ENCODE measurements around the gene TMEM47. TPM values are rescaled to one million over a fixed set of nuclear protein-coding genes. Genes with fewer than 3 reads are reported as not detected.

Gene TMEM47
- polyA plus RNA-seq, 1 donor (not counting 4 experiments of a cell fraction or from before 2014, with no cell fraction given), result 0.16 TPM

- peaks cover 16% of the 10 kb centered on the region for H3K27me3 ChIP-seq (ENCODE audit: control insufficient read depth, extremely low read depth, insufficient read depth, low read length)
- no peaks in the 10 kb centered on the region for H3K9me3 ChIP-seq (ENCODE audit: control insufficient read depth, low read depth, low read length)
- peak overlapping the region; percentile 66 for H3K4me2 ChIP-seq (ENCODE audit: control insufficient read depth, extremely low read depth, insufficient read depth, low read depth, low read length)
- FAIRE-seq (no peak), DNase-seq (ENCODE audit: low read depth, low spot score) (no peak)
- dilution Hi-C loops (cut with MboI; ENCODE audit: extremely low pct_ligation_motif_present, low sequenced_read_pairs), result no loop called here
- H3K9ac ChIP-seq (ENCODE audit: control insufficient read depth, extremely low read depth, insufficient read depth, low read length), result no peak overlapping the region
- no peaks in the 10 kb centered on the region for H3K36me3 ChIP-seq (ENCODE audit: control insufficient read depth in 2 of 2, extremely low read depth in 1 of 2, insufficient read depth in 2 of 2, low read length in 2 of 2)
- no peaks in the 10 kb centered on the region for H4K20me1 ChIP-seq (ENCODE audit: control insufficient read depth, extremely low read depth, insufficient read depth, low read length)
- H2AFZ ChIP-seq (ENCODE audit: control insufficient read depth, low read length), result no peak overlapping the region
- H3K9me1 ChIP-seq (ENCODE audit: control insufficient read depth, extremely low read depth, insufficient read depth, low read length), result no peaks in the 10 kb centered on the region
- TF ChIP-seq EZH2 (IDR thresholded peaks at IDR 0.05; ENCODE audit: low read length) (no peak), CTCF (optimal IDR thresholded peaks at IDR 0.05 in 1 of 3, IDR thresholded peaks at IDR 0.05 in 1 of 3, conservative IDR thresholded peaks at IDR 0.05 in 1 of 3; ENCODE audit: extremely low read depth in 1 of 3, insufficient read depth in 2 of 3, low read length in 3 of 3) (no peak)
- peak overlapping the region; percentile 19 to 38 (median 22) for H3K4me3 ChIP-seq (ENCODE audit: control insufficient read depth in 2 of 3, extremely low read depth in 1 of 3, insufficient read depth in 2 of 3, low read depth in 1 of 3, low read length in 3 of 3)
- H3K27ac ChIP-seq (ENCODE audit: control insufficient read depth, insufficient read depth, low read length), result no peak overlapping the region
- H3K4me1 ChIP-seq (ENCODE audit: control insufficient read depth, extremely low read depth, insufficient read depth, low read length), result no peaks in the 10 kb centered on the region
- H3K79me2 ChIP-seq (ENCODE audit: control insufficient read depth, insufficient read depth, low read length), result no peaks in the 10 kb centered on the region
Observed at GRCh38 chrX:34657726-34658070, 613 bp upstream of the TMEM47 start.

GRCh38 chrX:34656467-34656841 is 631 bp downstream of the TMEM47 start:
- H3K4me3 ChIP-seq (ENCODE audit: control insufficient read depth in 2 of 3, extremely low read depth in 1 of 3, insufficient read depth in 2 of 3, low read depth in 1 of 3, low read length in 3 of 3), result peak overlapping the region in 2 of 3 experiments; percentile 23 to 33
- no peaks in the 10 kb centered on the region for H3K9me1 ChIP-seq (ENCODE audit: control insufficient read depth, extremely low read depth, insufficient read depth, low read length)
- no peak overlapping the region for H2AFZ ChIP-seq (ENCODE audit: control insufficient read depth, low read length)
- H3K9ac ChIP-seq (ENCODE audit: control insufficient read depth, extremely low read depth, insufficient read depth, low read length), result no peak overlapping the region
- no peaks in the 10 kb centered on the region for H4K20me1 ChIP-seq (ENCODE audit: control insufficient read depth, extremely low read depth, insufficient read depth, low read length)
- H3K4me1 ChIP-seq (ENCODE audit: control insufficient read depth, extremely low read depth, insufficient read depth, low read length), result no peaks in the 10 kb centered on the region
- H3K4me2 ChIP-seq (ENCODE audit: control insufficient read depth, extremely low read depth, insufficient read depth, low read depth, low read length), result peak overlapping the region; percentile 27
- FAIRE-seq (no peak), DNase-seq (ENCODE audit: low read depth, low spot score) (no peak)
- TF ChIP-seq EZH2 (IDR thresholded peaks at IDR 0.05; ENCODE audit: low read length), result no peak
- TF ChIP-seq CTCF (optimal IDR thresholded peaks at IDR 0.05 in 1 of 3, IDR thresholded peaks at IDR 0.05 in 1 of 3, conservative IDR thresholded peaks at IDR 0.05 in 1 of 3; ENCODE audit: extremely low read depth in 1 of 3, insufficient read depth in 2 of 3, low read length in 3 of 3), result no peak
- H3K9me3 ChIP-seq (ENCODE audit: control insufficient read depth, low read depth, low read length), result no peaks in the 10 kb centered on the region
- no peak overlapping the region for H3K27ac ChIP-seq (ENCODE audit: control insufficient read depth, insufficient read depth, low read length)
- no peaks in the 10 kb centered on the region for H3K79me2 ChIP-seq (ENCODE audit: control insufficient read depth, insufficient read depth, low read length)
- dilution Hi-C loops (cut with MboI; ENCODE audit: extremely low pct_ligation_motif_present, low sequenced_read_pairs), result no loop called here
- peaks cover 16% of the 10 kb centered on the region for H3K27me3 ChIP-seq (ENCODE audit: control insufficient read depth, extremely low read depth, insufficient read depth, low read length)
- H3K36me3 ChIP-seq (ENCODE audit: control insufficient read depth in 2 of 2, extremely low read depth in 1 of 2, insufficient read depth in 2 of 2, low read length in 2 of 2), result no peaks in the 10 kb centered on the region

Data from keratinocyte (primary cell).